SK-MEL-5 (cell line): ENCODE data around the gene AOPEP. TPM values are rescaled to one million over a fixed set of nuclear protein-coding genes. Genes with fewer than 3 reads are reported as not detected.
A peak's percentile ranks its signal among the peaks of the same experiment; 100 is the strongest.
"Not testable (repeated sequence)": the region's sequence is repeated elsewhere in the genome, so short reads cannot be mapped to it uniquely, and the experiment has no call there.

ENCODE experiments used
- DNase-seq: peaks from one replicate; pipeline ENCODE4 v3.0.0-alpha.2; 2016; ENCODE audit warnings: low read depth, low spot score
- in situ Hi-C: cut with HindIII; loops from 2 replicates; pipeline ENCODE4 v1.10.0; 2016; ENCODE audit warnings: low sequenced_read_pairs, high pct_unique_total_duplicates, low pct_unique_long_range_greater_than_20kb
- total RNA-seq: library from RNA; depleted of rRNA; stranded (reverse); fragments of >200 nt; shearing (Covaris generic); gene quantifications from 2 replicates; pipeline ENCODE4 v1.2.3, GENCODE V29; 2014

The AOPEP gene
- total RNA-seq, 1 experiment from 2014 or later, result 20.8 TPM

DNA sequence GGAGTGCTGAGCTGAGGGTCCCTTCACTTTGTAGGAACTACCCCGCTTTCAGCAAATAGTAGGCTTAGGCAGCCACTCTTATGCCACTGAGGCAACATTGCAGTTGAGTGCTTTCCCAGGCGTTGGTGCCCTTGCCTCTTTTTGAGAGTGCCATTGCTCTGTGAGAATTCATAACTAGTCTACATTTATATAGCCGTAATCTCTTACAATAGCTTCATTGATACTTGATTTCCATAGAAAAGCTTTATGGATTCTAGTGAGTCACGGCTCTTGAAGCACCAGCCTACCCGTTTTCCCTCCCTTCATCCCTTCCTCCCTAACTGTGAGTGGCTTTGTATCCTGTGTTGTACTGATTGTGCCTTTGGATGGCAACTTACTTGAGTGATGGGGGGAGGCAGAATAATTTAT is 283.9 kb downstream of the AOPEP start:
- peak; percentile 94 for DNase-seq
- in situ Hi-C loops, result no loop called here

GRCh38 chr9:95012035-95012708 is 285.7 kb downstream of the AOPEP start:
- DNase-seq, result no peak
- in situ Hi-C loops, result no loop called here

- in situ Hi-C loops, result no loop called here
- no peak for DNase-seq
Measured at GRCh38 chr9:95012902-95013301, 286.4 kb downstream of the AOPEP start.

DNA sequence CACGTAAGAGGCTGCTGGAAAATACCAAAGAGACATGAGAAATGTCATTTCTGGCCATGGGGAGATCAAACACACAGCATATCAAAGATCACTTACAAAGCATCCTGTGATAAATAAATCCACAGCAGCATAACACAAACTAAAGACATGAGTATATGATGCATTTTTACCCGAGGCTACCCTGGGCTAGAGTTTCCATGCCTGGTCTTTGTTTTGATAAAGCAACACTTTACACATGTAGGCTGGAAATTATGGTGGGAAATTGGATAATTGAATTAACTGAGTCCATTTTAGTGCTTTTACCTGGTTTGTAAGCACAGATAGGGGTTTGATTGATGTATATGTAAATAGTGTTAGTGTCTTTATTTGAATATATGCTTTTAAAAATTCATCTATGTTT is 288.4 kb downstream of the AOPEP start:
- in situ Hi-C loops, result no loop called here

GRCh38 chr9:95015569-95015968 is 289.1 kb downstream of the AOPEP start:
- no peak for DNase-seq
- in situ Hi-C loops, result no loop called here

More for the DNA sequence above, 288.4 kb downstream of the AOPEP start:
- no peak for DNase-seq

DNA sequence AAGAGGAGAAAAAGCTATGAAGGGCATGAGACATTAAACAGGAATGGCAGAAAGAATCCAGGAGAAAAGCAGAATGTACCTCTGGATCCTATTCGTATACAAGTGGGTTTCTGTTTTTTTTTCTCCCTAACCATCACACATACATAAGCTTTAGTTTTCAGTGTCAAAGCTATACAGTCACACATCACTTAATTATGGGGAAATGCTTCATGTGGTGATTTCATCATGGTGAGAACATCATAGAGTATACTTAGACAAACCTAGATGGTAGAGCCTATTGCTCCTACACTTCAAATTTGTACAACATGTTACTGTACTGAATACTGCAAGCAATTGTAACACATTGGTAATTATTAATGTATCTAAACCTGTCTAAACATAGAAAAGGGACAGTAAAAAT is 290.6 kb downstream of the AOPEP start:
- no peak for DNase-seq
- in situ Hi-C loops, result no loop called here

DNA sequence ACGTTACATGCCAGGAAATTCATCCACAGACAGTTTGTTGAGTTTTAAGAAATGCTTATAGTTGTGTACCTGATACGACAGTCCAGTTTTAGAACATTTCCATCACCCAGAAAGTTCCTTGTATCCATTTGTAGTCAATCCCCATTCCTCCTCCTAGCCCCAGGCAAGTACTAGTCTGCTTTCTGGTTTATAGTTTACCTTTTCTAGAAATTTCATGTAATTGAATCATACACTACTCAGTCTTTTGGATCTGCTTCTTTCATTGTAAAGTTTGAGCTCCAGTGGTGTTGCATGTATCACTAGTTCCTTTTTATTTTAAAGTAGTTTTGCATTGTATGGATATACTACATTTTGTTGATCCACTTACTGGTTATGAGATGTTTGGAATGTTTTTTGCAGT is 291.2 kb downstream of the AOPEP start:
- in situ Hi-C loops, result no loop called here
- DNase-seq, result no peak

DNA sequence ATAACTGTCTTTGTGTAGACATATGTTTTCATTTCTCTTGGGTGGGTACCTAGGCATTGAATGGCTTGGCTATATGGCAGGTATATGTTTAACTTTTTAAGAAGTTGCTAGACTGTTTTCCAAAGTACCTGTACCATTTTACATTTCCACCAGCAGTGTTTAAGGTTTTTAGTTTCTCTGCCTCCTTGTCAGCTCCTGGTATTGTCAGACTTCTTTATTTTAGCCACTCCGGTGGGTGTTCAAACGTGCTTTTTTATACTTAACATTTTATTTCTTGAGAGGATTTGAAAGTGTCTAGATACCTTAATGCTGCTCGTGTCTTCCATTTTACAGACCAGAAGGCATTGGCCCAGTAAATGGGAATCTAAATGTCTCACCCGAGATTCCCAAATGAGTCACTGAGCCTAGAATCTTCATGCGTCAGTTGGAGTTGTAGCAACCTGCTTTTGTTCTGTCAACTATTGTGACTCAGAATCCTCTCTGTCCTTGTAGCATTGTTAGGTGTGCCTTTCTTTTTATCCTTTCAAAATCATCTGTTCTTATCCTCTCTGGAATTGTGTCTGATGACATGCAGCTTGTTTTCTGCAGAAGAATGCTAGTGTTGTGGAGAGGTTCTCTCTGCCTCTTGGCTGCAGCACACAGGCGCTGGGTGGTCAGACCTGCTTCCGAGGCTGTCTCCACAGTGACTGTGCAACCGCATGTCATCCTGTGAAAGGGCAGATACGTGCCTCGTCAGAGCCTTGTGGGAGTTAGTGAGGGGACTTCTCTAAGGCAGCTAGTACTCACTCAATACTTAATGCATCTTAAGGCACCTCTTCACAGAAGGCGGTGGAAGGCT is 291.8 kb downstream of the AOPEP start:
- DNase-seq, result no peak
- in situ Hi-C loops, result no loop called here

- in situ Hi-C loops, result not testable (repeated sequence)
Measured at GRCh38 chr9:95020644-95021043, 294.1 kb downstream of the AOPEP start.

DNA sequence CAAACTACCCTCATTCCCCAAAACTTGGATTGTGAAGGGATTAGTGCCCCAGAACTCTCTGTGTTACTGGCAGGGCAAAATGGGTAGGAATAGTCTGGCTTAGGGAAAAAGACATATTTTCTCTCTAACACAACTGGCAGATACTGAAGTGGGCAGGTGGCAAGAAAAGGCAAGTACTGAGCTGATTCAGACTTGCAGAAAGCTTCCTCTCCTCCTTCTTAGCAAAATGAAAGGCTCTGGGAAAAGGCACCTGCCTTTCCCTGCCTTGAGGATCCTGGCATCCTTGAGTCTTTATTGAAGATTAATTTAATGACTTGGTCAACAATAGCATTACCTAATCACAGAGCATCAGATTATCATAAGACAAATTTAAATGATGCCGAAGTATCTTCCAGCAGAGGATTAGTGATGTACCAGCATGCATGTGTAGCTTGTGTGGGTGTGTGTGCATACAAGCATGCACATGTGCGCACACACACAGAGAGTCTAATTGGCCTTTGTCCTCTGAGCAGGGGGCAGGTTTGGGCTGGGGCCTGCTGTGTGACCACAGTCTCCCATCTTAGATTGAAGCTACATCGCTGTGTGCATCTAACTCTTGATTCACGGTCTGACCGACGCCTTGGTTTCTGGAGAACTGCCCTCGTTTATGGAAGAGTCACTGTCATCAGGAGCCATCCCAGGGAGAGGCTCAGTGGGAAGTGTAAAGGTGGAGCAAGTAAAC is 294.8 kb downstream of the AOPEP start:
- no peak for DNase-seq
- in situ Hi-C loops, result no loop called here

More at GRCh38 chr9:95020644-95021043, 294.1 kb downstream of the AOPEP start:
- DNase-seq, result not testable (repeated sequence)

DNA sequence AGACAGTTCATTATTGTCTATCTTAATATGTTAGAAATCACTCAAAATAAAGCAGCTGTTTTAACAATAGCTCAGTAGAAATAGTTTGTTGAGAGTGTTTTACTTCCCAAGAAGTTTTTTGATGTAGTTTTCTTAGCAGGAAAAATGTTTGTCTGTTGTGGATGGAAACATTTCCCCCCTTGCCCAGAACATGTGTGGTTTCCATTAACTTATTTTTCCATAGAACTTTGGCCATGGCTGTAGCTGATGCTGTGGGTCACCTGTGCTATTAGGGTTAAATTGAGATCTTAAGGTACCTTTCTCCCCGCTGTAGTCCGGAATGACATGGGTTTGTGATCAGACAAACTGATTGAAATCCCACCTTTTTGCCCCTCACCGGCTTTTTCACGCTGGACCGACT is 296.2 kb downstream of the AOPEP start:
- DNase-seq, result no peak
- in situ Hi-C loops, result no loop called here

- no peak for DNase-seq
- in situ Hi-C loops, result no loop called here
Measured at GRCh38 chr9:95023217-95024003, 296.9 kb downstream of the AOPEP start.

GRCh38 chr9:95024097-95024671 is 297.7 kb downstream of the AOPEP start:
- DNase-seq, result no peak
- in situ Hi-C loops, result no loop called here

DNA sequence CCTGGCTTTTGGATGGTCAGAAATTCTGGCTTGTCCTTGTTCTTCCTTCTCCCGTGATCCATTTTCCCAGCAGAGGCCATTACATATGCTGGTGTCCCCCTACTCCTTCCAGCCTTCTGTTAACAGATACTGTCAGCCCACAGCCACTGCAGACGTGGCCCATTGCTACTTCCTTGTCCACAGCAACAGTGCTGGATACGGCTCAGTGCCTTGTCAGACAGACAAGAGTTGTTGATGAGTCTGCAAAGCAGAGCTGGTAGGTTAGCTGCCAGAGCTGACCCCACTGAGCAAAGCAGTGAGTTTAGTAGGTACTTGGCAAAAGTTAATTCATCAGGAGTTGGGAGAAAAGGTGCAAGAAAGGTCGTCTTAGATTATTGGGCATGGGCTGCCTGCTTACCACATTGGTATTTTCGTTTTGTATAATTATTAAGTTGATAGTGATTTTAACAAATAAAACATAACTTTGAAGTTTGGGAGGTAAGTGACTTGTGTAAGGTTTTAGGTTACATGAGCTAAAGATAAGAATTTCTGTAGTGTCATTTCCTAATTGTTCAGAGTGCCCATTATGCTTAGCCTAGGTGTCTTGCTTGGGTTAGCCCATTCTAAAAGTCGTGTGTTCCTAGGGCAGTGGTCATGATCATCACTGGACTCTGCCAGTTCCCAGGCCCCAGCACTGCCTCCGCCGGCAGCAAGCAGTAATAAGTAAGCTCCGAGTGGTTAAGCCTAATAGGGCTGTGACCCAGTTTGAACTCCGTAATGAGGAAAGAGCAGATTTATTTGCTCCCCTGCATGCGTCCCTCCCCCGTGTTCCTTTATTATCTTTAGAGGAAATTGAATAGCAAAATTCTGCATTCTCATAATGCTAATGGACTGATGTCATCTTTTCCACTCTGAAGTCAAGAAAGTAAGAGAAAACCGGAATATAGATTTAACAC is 299.0 kb downstream of the AOPEP start:
- in situ Hi-C loops, result no loop called here
- peak; percentile 45 for DNase-seq

DNA sequence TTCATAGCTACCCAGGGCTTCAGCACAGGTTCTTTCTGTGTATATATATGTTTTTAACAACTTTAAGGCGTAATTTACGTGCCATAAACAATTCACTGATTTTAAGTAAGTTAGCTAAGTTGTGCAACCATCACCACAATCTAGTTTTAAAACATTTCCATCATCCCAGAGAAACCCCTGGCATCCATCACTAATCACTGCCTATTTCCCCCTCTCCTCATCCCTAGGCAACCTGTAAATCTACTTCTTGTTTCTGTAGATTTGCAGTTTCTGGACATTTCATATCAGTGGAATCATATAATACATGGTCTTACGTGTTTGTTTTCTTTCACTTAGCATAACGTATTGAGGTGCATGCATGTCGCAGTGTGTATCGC is 299.6 kb downstream of the AOPEP start:
- no peak for DNase-seq
- in situ Hi-C loops, result no loop called here
